ENCODE measurements around the gene NRXN3.

- no peak for TF ChIP-seq GATA2 (IDR thresholded peaks at IDR 0.05; ENCODE audit: low read depth, low read length)
- TF ChIP-seq GATA3 (IDR thresholded peaks at IDR 0.05; ENCODE audit: low read depth, low read length), result no peak
Observed at GRCh38 chr14:79137045-79137430, 966.9 kb downstream of the NRXN3 start.

Data from SH-SY5Y (cell line).